Lower lobe of right lung (tissue), 2 donors: ENCODE data around the gene COL11A1. TPM values are rescaled to one million over a fixed set of nuclear protein-coding genes. Genes with fewer than 3 reads are reported as not detected.

ENCODE experiments used
- ATAC-seq, 2 donors: fragments of 200-7000 bp; cut with Tn5 transposase; one replicate each; pipeline ENCODE4 v1.9.1; 2020 to 2022; ENCODE audit warnings: mild to moderate bottlenecking in 2 of 2, moderate library complexity in 2 of 2
- DNase-seq: peaks from one replicate; pipeline ENCODE4 v3.0.0-alpha.2; 2020
- H3K27ac ChIP-seq: fragments of 200-600 bp; one replicate; pipeline ENCODE4 v1.8.0; 2022
- H3K27me3 ChIP-seq: fragments of 200-600 bp; one replicate; pipeline ENCODE4 v1.8.0; 2022; ENCODE audit warnings: low read depth
- H3K36me3 ChIP-seq: fragments of 200-600 bp; one replicate; pipeline ENCODE4 v1.8.0; 2022; ENCODE audit warnings: mild to moderate bottlenecking
- H3K4me1 ChIP-seq: fragments of 200-600 bp; one replicate; pipeline ENCODE4 v1.8.0; 2022
- H3K4me3 ChIP-seq: fragments of 200-600 bp; one replicate; pipeline ENCODE4 v1.8.0; 2022; ENCODE audit warnings: mild to moderate bottlenecking
- H3K9me3 ChIP-seq: fragments of 200-600 bp; one replicate; pipeline ENCODE4 v1.8.0; 2022
- CTCF ChIP-seq: fragments of 200-600 bp; IDR thresholded peaks from one replicate; pipeline ENCODE4 v1.8.0; 2022; ENCODE audit warnings: antibody characterized with exemption, mild to moderate bottlenecking
- intact Hi-C: fragments of 100-400 bp; cut with DNase I; formaldehyde crosslinking; loops from one replicate; pipeline ENCODE4 v1.11.0; 2022
- long read RNA-seq: library from polyadenylated mRNA; unstranded; transcript quantifications from one replicate; pipeline ENCODE4 v2.0.0, GENCODE V29; 2021
- total RNA-seq: library from RNA; stranded (reverse); fragmentation: NEBNext Ultra II Directional; extraction: Animal tissue kit (Norgen Biotek cat#: 25700); gene quantifications from one replicate; pipeline ENCODE4 v1.2.1, GENCODE V29; 2021
- donor health status: DM: no; HTN: yes; CAD: no; lungs with severe emphysema.

Gene COL11A1
- total RNA-seq = 0.56 TPM
- long read RNA-seq = 0 reads

GRCh38 chr1:103108376-103109150 is at the start of gene COL11A1:
COL11A1 (minus strand) TSS chr1:103108522; CDS start chr1:103108178, 344 bp downstream.
- intact Hi-C loops = loop anchor here (10.0 kb wide), 1 partner anchor 346 kb away; no protein-coding TSS in a partner anchor
- H3K36me3 ChIP-seq = no peaks in the 10 kb centered on the region
- no peaks in the 10 kb centered on the region for H3K9me3 ChIP-seq
- no peak within 1 kb of the TSS for H3K27ac ChIP-seq
- no peaks in the 10 kb centered on the region for H3K27me3 ChIP-seq
- H3K4me1 ChIP-seq = peaks cover 6% of the 10 kb centered on the region
- no peak for TF ChIP-seq CTCF
- DNase-seq (no peak), ATAC-seq (peak; percentile 51 to 62)
- peak within 1 kb of the TSS; percentile 39 for H3K4me3 ChIP-seq

GRCh38 chr1:103156966-103157365 is 48.6 kb upstream of the COL11A1 start:
- intact Hi-C loops = no loop called here
- TF ChIP-seq CTCF = no peak
- Histone ChIP-seq H3K36me3 (no peaks in the 10 kb centered on the region), H3K4me1 (no peaks in the 10 kb centered on the region), H3K4me3 (no peak overlapping the region), H3K27ac (no peak overlapping the region), H3K9me3 (no peaks in the 10 kb centered on the region), H3K27me3 (no peaks in the 10 kb centered on the region)
- DNase-seq (no peak), ATAC-seq (no peak)

- no peak overlapping the region for H3K27ac ChIP-seq
- H3K9me3 ChIP-seq = no peaks in the 10 kb centered on the region
- intact Hi-C loops = no loop called here
- H3K27me3 ChIP-seq = no peaks in the 10 kb centered on the region
- H3K4me1 ChIP-seq = no peaks in the 10 kb centered on the region
- ATAC-seq = no peak
- H3K36me3 ChIP-seq = no peaks in the 10 kb centered on the region
- no peak for TF ChIP-seq CTCF
- DNase-seq = no peak
- H3K4me3 ChIP-seq = no peak overlapping the region
Measured at GRCh38 chr1:103146166-103146565, 37.8 kb upstream of the COL11A1 start.

- no peak overlapping the region for H3K27ac ChIP-seq
- H3K4me1 ChIP-seq = no peaks in the 10 kb centered on the region
- H3K27me3 ChIP-seq = no peaks in the 10 kb centered on the region
- no peaks in the 10 kb centered on the region for H3K36me3 ChIP-seq
- intact Hi-C loops = no loop called here
- DNase-seq (no peak), ATAC-seq (no peak)
- H3K4me3 ChIP-seq = no peak overlapping the region
- TF ChIP-seq CTCF = no peak
- no peaks in the 10 kb centered on the region for H3K9me3 ChIP-seq
Measured at GRCh38 chr1:103145449-103145848, 37.1 kb upstream of the COL11A1 start.

GRCh38 chr1:103144681-103145080 is 36.4 kb upstream of the COL11A1 start:
- H3K27ac ChIP-seq = no peak overlapping the region
- H3K9me3 ChIP-seq = no peaks in the 10 kb centered on the region
- H3K27me3 ChIP-seq = no peaks in the 10 kb centered on the region
- intact Hi-C loops = no loop called here
- ATAC-seq (no peak), DNase-seq (no peak)
- no peaks in the 10 kb centered on the region for H3K4me1 ChIP-seq
- no peak for TF ChIP-seq CTCF
- no peaks in the 10 kb centered on the region for H3K36me3 ChIP-seq
- no peak overlapping the region for H3K4me3 ChIP-seq
